Right lobe of liver (tissue), 4 donors: ENCODE data around the gene LACTBL1.

ENCODE experiments used
- POLR2A ChIP-seq: fragments of 450-650 bp; IDR thresholded peaks from one replicate; pipeline ENCODE4 v1.6.1; 2017; ENCODE audit warnings: antibody characterized with exemption, mild to moderate bottlenecking
- TF ChIP-seq, protein P1 (sequence below), 4 donors: fragments of 200-600 bp in 3 of 4; fragments of 450-650 bp in 1 of 4; IDR thresholded peaks; one replicate each; pipeline versions ENCODE4 v1.5.1 to v1.8.0; 2016 to 2022; ENCODE audit warnings: antibody characterized with exemption in 4 of 4, mild to moderate bottlenecking in 2 of 4
- donor health status: DM: no; HTN: no; CAD: no.
- donor health status: DM: no; HTN: no; CAD: no.
- donor health status: DM: no; HTN: yes; CAD: no.

DNA sequence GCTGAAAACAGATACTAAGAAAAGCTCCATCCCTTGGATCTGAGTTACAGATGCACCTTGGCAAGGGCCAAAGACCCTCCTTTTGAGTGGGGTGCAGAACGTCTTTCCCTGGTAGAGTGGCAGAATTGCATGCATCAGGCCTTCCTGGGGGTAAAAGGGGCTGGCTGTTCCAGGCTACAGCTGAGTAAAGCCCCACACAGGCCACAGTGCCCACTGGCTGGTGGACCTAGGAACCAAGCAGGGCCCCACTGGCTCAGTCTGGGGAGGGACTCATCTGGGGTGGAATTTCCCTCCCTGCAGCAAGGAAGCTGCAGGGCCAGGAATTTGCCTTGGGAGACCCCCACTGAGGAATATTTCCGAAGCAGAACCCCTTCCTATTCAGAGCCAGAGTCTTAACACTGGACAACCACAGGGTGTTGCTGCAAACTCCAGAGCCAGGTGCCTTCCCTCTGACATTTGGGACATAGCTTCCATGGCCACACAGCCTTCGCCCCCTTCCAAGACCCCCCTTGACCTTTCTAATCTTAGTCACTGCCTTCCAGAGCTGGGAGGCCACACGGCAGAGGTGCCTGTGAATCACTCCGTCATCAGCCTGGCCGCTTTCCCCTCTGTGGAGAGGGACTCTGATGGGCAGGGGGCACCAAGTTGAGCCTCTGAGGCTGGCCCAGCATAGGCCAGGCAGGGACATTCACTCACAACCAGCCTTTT is 52.5 kb downstream of the LACTBL1 start:
- TF ChIP-seq, protein P1, sequence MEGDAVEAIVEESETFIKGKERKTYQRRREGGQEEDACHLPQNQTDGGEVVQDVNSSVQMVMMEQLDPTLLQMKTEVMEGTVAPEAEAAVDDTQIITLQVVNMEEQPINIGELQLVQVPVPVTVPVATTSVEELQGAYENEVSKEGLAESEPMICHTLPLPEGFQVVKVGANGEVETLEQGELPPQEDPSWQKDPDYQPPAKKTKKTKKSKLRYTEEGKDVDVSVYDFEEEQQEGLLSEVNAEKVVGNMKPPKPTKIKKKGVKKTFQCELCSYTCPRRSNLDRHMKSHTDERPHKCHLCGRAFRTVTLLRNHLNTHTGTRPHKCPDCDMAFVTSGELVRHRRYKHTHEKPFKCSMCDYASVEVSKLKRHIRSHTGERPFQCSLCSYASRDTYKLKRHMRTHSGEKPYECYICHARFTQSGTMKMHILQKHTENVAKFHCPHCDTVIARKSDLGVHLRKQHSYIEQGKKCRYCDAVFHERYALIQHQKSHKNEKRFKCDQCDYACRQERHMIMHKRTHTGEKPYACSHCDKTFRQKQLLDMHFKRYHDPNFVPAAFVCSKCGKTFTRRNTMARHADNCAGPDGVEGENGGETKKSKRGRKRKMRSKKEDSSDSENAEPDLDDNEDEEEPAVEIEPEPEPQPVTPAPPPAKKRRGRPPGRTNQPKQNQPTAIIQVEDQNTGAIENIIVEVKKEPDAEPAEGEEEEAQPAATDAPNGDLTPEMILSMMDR (IDR thresholded peaks at IDR 0.05), result no peak
- TF ChIP-seq POLR2A, result no peak
